ENCODE results near the gene TPP1. TPM values are rescaled to one million over a fixed set of nuclear protein-coding genes. Genes with fewer than 3 reads are reported as not detected.

TPP1 gene
- total and polyA plus RNA-seq, 9 of the 15 experiments (the other 6 are each of a cell fraction or from before 2014, with no cell fraction given) = 7.5 to 75.8 (median 15.7) TPM

DNA sequence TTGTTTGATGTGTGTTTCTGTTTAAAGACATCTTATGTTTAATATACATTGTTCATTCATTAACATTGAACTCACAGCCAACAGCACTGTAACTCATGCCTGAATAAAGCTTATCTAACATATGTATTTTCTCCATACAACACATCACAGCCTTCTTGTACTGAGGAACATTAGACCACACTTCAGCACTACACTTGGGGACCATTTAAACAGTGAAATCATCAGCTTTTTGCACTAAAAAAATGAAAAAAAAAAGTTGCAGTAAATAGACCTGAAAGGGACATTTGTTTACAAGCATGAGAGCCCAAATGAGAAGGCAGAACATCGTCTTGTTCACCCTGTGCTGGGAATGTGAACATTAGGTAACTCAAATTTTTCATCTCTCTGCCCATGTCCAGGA, 15.3 kb upstream of the TPP1 start:
- H2AFZ ChIP-seq (ENCODE audit: low read depth, low read length) = no peak overlapping the region
- ChIA-PET CTCF (ENCODE audit: low intra/inter-chr PET ratio) (interaction anchor here (0.6 kb wide), 1 partner anchor 105 kb away, joined by 3 read pairs; no protein-coding TSS in a partner anchor), POLR2A (interaction anchor here (0.9 kb wide), 1 partner anchor 42 kb away, joined by 3 read pairs; no protein-coding TSS in a partner anchor)
- TF ChIP-seq ZNF778 (CRISPR knock-in tag; IDR thresholded peaks at IDR 0.05) = no peak
- no peak for TF ChIP-seq ZZZ3 (IDR thresholded peaks at IDR 0.05)
- H3K9me3 ChIP-seq (replicated peaks; ENCODE audit: control insufficient read depth, insufficient read depth, low read depth, low read length) = no peaks in the 10 kb centered on the region
- no peaks in the 10 kb centered on the region for H3K9me1 ChIP-seq (ENCODE audit: control insufficient read depth, insufficient read depth, low read length)
- H3K9ac ChIP-seq (ENCODE audit: insufficient read depth in 1 of 2, low read depth in 2 of 2, low read length in 2 of 2) = no peak overlapping the region
- H3K4me2 ChIP-seq (ENCODE audit: insufficient read depth, low read length) = no peak overlapping the region
- no peaks in the 10 kb centered on the region for H3K36me3 ChIP-seq (ENCODE audit: control insufficient read depth, insufficient read depth, low read length)
- no peaks in the 10 kb centered on the region for H4K20me1 ChIP-seq (replicated peaks; ENCODE audit: control insufficient read depth, insufficient read depth, low read length)
- no peak overlapping the region for H3K27ac ChIP-seq (ENCODE audit: extremely low read depth, low read depth, low read length)
- in situ Hi-C loops (cut with MboI) (no loop called here), intact Hi-C loops (cut with micrococcal nuclease) (loop anchor here (10.0 kb wide), 1 partner anchor 260 kb away; no protein-coding TSS in a partner anchor)
- H3K79me2 ChIP-seq (ENCODE audit: control insufficient read depth, insufficient read depth, low read length) = no peaks in the 10 kb centered on the region
- H3K4me3 ChIP-seq = no peak overlapping the region
- WGBS (ENCODE audit: insufficient coverage, low coverage, missing lambda C conversion rate) = 7% methylated on average over 1 of the region's 1 CpG
- no TSS peak for BruUV-seq (replicated peaks)
- no peaks in the 10 kb centered on the region for H3K27me3 ChIP-seq (ENCODE audit: control insufficient read depth in 2 of 2, insufficient read depth in 2 of 2, low read length in 2 of 2)
- peaks cover 27 to 28% of the 10 kb centered on the region in 2 experiments for H3K4me1 ChIP-seq (replicated peaks in 1 of 2; ENCODE audit: control insufficient read depth in 2 of 2, insufficient read depth in 2 of 2, low read length in 2 of 2)
- FAIRE-seq (peak; percentile 19), ATAC-seq (no peak), DNase-seq (ENCODE audit: extremely low read depth in 1 of 4, low spot score in 3 of 4) (no peak)

DNA sequence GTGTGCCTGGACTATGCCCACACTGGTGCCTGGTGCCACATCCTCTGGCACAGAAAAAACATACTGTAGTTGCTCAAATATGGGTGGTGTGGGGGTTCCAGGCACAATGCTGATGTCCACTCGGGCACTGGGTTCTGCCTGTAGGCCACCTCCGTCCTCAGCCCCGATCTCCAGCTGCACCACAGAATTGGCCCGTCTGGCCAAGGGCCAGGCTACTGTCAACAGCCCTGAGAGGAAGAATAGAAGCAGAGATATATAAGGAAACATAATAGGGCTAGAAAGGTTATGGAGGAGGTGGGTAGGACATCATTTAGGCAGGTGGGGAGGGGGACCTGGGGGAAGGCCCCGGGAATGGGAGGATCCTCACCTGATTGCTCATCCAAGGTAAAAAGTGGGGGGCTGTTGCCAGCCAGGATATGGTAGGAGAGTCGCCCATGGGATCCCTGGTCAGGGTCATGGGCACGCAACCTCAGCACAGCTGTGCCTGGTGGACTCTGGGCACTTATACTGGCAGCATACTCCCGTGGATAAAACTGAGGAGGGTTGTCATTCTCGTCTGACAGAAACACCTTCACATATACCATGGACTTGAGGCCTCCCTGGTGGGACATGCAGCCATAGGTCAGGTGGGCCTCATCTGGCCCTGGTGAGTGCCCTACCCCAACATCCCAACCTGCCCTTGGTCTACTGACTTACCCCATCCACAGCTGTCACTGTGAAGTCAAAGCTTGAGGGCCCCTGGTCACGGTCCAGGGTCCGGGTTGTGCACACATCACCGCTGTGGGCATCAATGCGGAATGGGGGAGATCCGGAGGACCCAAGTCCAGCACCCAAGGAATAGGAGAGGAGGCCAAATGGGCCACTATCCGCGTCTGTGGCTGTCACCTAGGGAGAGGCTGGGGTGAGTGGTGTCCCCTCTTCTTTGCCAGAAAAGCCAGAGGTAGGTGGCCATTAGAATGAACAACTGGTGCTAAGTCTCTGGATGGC, 14.5 kb upstream of the TPP1 start:
- Histone ChIP-seq H3K27ac (ENCODE audit: extremely low read depth, low read depth, low read length) (no peak overlapping the region), H3K4me1 (replicated peaks in 1 of 2; ENCODE audit: control insufficient read depth in 2 of 2, insufficient read depth in 2 of 2, low read length in 2 of 2) (peaks cover 19 to 22% of the 10 kb centered on the region in 2 experiments), H4K20me1 (replicated peaks; ENCODE audit: control insufficient read depth, insufficient read depth, low read length) (no peaks in the 10 kb centered on the region), H3K9ac (ENCODE audit: insufficient read depth in 1 of 2, low read depth in 2 of 2, low read length in 2 of 2) (peak overlapping the region in 1 of 2 experiments; percentile 17; a peak in 1 of 4 replicates), H2AFZ (ENCODE audit: low read depth, low read length) (no peak overlapping the region), H3K9me1 (ENCODE audit: control insufficient read depth, insufficient read depth, low read length) (no peaks in the 10 kb centered on the region), H3K4me2 (ENCODE audit: insufficient read depth, low read length) (no peak overlapping the region), H3K79me2 (ENCODE audit: control insufficient read depth, insufficient read depth, low read length) (no peaks in the 10 kb centered on the region), H3K4me3 (no peak overlapping the region), H3K36me3 (ENCODE audit: control insufficient read depth, insufficient read depth, low read length) (no peaks in the 10 kb centered on the region), H3K27me3 (ENCODE audit: control insufficient read depth in 2 of 2, insufficient read depth in 2 of 2, low read length in 2 of 2) (peaks cover 0 to under 1% of the 10 kb centered on the region in 2 experiments; a peak in 1 of 5 replicates), H3K9me3 (replicated peaks; ENCODE audit: control insufficient read depth, insufficient read depth, low read depth, low read length) (no peaks in the 10 kb centered on the region)
- FAIRE-seq (no peak), DNase-seq (ENCODE audit: extremely low read depth in 1 of 4, low spot score in 3 of 4) (no peak), ATAC-seq (no peak)
- ChIA-PET POLR2A (interaction anchor here (0.9 to 2.3 kb wide), 3 partner anchors 13 to 42 kb away, joined by 3 to 5 read pairs (median 4); no protein-coding TSS in a partner anchor), CTCF (ENCODE audit: low intra/inter-chr PET ratio) (interaction anchor here (0.6 kb wide), 1 partner anchor 106 kb away, joined by 3 read pairs; no protein-coding TSS in a partner anchor)
- WGBS (ENCODE audit: insufficient coverage, low coverage, missing lambda C conversion rate) = 73% methylated on average over 16 of the region's 16 CpGs
- TF ChIP-seq E2F5 (CRISPR knock-in tag; IDR thresholded peaks at IDR 0.05) = no peak
- in situ Hi-C loops (cut with MboI) (no loop called here), intact Hi-C loops (cut with micrococcal nuclease) (loop anchor here (10.0 kb wide), 1 partner anchor 259 kb away; no protein-coding TSS in a partner anchor)
- BruUV-seq (replicated peaks) = no TSS peak

Measured in K562 (cell line).